Islet of Langerhans (tissue), 1 donor: ENCODE results near the gene ZBTB20.
"Not testable (repeated sequence)": the region's sequence is repeated elsewhere in the genome, so short reads cannot be mapped to it uniquely, and the experiment has no call there.

Source experiments
- FAIRE-seq: peaks from one replicate; lab custom pipeline; 2011; peaks lifted over from hg19 to GRCh38; lab: Jason Lieb, UNC

The ZBTB20 gene

DNA sequence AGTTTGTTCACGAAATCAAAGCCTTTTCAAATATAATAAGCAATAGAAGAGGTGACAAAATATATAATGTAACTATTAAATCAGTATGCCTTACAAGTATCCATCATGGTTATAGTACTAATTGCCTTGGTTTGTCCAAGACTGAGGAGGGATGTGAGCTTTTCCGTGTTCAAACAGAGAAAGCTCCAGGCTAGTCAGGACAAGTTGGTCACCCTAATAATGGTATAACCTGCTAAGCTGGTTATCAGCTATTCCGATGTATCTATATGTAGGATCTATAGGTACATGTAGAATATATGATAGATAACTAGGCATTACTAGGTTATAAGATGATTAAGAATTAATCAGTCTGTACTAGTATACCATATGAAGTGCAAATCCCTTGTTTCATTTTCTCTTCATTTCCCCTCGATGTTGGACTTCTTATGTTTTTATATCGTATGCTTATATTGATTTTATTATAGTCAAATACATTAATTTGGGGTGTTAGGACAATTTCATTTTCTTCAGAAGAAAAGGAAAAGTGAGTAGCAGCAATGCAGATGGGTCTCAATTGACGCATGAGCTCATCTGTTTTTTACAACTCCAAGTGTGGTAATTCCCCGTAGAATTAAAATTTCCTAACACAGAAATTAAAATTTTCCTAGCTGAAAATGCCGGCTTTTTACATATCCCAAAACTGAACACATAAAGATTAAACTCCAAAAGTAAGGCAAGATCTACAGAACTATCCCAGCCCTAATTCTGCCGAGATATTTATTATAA, 434.2 kb downstream of the ZBTB20 start:
- peak; percentile 36 for FAIRE-seq

DNA sequence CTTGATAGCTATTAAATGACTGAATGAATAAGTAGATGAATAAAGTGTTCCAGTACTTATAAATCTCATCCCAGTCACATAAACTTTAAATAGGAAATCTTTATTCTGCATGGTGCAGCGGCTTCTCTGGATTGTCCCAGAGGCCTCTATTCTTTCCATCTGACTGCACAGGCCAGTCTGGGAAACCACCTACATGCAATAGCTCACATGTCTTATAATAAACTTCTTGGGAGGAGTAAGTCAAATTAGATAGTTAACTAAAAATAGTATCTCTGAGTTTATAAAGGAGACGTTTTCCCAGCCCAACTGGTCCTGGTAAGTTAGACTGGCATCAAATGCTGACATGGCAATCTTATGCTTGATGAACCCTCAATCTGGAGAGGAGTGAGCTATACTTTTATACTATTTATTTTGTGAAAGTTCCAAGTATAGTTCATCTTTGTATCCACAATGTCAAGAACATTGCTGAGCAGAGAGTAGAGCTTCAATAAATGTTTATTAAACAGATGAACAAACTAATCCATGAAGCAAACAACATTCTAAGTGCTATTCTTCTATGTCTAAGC, 435.7 kb downstream of the ZBTB20 start:
- FAIRE-seq = no peak

DNA sequence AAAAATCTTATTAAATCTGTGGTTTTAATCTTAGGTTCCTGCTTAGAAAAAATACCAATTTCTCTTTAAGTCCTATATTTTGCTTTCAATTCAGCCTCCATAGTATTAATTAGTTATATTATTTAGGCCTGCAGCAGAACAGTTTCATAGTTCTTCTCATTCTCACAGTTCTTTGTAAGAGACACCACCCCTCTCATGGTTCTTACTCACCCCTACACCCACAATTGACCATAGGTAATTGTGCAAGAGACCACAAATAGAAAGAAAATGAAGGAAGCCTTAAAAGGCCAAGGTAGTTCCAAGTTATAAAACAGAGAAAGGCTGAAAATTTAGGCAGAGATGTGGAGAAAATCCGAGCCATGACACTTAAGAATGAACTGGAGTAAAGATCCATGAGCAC, 438.0 kb downstream of the ZBTB20 start:
- FAIRE-seq = no peak

DNA sequence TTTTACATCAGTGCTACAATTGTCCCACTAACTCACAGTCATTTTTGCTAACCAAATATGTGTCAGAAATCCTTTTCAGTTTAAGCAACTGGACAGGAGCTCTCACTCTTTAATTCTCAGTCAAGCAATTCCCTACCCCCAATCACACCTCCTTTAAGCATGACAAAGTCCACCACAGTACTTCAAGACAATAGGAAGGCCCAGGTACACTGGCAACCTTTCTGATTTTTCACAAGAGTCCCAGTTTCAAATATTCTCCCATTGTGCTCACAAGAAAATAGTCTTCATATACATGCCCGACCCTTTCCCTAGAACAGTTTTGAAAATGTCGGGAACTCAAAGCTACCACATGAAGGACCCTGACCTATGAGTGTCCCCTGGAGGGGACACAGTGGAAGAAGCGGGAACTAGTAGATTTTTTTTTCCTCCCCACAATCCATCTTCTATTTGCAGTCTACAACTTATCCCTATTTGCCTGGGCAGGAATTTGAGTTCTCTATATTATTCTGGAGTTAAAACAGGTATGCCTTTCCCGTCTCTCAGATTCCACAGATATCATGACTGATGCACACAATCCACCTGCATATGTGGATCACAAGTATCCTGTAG, 439.7 kb downstream of the ZBTB20 start:
- no peak for FAIRE-seq

DNA sequence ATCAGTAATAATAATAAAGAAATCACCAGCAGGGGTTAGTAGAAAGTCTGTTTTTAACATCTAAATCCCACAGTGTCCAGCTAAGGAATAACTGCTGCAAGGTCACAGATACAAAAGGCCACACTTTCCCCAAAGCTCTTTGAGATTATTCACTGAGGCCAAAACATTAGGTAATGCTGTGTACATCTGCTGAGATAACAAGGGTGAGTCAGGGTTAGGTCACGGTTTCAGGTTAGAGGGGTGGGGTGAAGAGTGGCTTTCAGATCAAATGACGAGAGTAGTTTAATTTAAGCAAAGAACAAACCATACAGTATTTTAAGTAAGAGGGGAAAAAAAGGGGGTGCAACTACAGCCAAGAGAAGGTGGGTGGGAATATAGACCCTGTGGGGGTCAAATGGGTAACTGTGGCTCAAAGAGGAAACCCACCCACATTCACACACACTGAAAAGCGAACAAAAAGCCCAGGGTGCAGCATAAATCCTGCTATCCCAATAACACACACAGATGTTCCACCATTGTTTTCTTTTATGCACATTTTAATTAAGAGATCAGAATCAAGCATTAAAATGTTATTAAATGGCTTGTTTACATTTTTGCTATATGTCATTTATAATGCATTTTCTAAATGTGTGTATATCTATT, 440.4 kb downstream of the ZBTB20 start:
- FAIRE-seq = peak; percentile 93

DNA sequence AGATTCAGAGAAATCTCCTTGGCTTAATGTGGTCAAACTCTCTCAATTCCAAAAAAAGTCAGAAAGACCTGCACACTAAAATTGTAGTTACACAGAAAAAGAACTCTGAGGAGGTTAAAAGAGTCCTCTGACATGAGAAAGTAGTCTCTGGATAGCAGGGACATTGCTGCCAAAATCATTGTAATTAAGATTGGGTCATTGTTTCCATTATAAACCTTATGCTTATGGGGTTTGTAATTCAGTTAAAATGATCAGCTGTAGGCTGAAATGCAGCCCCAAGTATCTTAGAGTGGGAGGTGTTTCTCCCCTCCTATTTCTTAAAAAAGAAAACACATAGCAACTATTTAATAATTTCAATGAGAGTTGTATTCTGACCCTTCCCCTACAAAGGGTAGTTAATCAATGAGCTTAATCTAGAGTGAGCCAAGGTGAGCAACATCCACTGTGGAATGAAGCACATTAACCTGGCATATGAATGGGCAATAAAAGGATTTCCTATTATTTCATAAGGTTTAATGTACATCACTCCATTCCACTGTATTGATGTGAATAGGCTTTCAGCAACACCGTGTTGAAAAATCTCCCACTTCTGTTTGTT, 446.4 kb downstream of the ZBTB20 start:
- no peak for FAIRE-seq

DNA sequence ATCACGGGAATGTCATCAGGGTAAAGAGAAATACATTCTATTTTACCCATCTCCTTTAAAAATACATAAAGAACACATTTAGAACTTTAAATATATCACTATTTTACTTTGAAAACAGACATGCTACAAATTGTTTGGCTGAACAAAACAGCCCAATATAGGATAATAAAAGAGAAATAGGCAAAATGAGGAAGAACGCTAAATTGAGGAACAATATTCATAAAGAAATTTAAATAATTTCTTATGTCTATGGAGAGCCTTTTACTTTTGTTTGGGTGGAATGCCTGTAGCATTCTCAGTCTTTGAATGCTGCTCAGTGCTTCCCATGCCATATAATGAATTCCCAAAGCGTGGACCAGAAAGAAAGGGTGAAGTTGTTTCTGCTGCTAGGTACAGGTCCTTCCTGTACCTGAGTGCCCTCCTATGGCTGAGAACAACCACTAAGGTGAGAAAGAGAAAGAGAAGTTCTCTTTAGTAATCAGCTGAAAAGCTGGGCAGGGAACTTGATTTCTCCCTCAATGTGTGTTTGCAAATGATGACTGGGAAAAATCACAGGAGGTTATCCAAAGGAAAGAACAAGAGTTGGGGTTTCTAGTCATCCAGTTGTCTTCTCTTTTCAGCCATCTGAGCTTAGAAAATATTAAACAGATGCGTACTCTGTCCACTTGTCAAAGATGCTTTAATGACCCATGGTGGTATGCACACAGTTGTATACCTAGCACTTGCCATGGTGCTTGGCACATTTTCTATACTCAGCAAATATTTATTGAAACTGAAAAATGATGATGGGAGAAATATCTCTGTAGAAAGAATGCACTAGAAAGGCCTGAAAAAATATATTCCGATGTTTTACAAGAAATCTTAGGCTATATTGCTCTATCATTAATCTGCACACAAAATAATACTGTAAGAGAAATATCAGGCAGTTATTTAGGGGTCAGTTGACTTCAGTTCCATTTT, 448.7 kb downstream of the ZBTB20 start:
- FAIRE-seq = peak; percentile 62

DNA sequence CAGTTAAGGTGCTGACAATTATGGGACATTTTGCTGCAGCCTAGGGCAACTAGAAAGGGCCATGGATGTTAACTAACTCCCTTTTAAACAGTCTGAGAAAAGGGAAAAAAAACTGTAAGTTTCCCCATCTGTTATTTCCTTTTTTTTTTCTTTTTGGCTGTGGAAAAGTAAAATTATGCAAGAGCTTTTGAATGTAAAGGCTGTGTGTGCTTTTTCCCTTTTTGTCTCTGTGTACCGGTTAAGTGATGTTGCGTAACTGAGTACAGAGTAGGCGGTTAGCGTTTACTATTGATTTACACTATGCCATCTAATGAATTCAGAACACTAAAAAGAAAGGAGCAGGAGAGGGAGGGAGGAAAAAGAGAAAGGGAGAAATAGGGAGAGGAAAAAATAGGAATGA, 449.7 kb downstream of the ZBTB20 start:
- no peak for FAIRE-seq

DNA sequence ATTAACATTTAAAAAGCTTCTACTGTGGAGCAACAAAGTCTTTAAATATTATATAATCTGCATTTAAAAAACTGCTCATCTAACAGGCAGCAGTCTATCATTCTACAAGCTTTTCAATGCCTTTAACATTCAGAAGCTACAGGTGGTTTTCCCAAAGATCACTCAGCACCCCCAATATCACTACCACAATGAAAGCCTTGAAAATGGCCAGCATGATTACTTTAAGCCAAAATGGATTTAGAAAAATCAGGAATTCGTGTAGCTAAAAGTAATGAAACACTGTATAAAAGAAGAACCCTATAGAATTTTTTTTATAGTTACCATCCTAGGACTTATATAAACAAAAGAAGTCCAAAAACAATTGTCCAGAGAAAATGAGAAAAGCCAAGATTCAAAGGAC, 452.8 kb downstream of the ZBTB20 start:
- no peak for FAIRE-seq

DNA sequence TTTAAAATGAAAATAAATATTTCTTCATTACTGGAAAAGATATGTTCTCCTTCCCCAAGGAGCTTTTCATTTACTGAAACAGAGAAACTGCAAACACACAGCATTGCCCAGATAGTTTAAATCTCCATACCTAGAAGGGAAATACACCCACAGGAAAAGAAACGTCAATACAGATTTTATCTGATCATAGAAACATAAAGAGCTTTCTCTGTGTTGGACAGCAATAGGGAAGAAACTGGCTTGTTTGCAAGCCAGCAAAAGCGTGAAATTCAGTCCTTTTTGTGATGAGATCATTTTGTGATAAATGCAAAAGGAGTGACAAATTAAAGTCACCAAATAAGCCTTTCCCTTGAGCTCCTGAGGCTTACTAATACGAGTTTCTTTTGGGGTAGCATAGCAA, 455.2 kb downstream of the ZBTB20 start:
- no peak for FAIRE-seq

DNA sequence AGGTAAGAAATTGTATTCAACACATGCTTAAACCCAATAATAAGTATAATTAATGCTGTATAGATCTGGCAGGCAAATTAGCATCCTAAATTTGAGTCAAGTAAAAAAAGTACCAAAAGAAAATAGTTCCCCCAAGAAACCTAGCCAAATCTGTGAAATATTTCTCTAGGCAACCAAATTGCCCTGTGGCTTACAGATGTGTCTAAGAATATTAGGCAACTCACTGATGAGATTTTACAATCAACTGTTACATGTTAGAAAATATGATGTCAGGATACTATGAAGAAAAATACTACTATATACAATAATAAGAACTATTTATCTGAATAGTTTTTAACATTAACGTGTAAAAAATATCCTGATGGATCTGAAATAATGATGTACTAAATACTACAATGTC, 456.2 kb downstream of the ZBTB20 start:
- FAIRE-seq = no peak

DNA sequence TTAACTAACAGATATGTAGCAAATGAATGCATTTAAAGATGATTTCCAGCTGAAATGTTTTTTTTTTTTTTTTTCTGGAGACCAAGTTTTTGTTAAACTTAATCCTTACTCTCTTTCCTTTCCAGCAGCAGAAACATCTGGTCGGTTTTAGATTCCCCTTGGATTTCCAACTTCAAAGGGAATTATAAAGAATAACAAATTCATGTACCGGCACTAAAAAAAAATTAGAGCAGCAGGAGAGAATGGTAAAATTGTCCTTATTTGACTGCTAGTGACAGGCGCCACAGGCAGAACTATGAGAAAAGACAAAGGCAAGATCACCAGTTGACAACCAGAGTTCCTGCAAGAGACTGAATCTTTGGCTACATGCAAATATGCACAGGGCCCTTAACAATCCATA, 459.9 kb downstream of the ZBTB20 start:
- FAIRE-seq = no peak

DNA sequence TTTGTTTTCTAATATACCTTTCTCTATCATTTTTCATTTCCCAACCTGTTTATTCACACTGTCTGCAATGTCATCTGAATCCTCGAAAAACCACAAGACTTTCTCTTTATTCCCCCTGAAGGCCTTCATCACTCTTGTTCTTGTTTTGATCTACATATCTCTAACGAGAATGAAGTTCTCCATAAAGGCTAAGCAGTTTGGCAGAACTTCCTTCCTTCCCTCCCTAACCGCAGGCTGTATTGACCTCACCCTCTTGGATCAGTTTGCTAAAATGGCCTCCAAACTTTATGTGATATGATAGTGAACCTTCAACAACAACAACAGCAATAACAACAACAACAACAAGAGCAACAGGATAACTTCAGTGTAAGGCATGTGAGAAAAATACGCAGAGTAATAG, 460.5 kb downstream of the ZBTB20 start:
- no peak for FAIRE-seq

DNA sequence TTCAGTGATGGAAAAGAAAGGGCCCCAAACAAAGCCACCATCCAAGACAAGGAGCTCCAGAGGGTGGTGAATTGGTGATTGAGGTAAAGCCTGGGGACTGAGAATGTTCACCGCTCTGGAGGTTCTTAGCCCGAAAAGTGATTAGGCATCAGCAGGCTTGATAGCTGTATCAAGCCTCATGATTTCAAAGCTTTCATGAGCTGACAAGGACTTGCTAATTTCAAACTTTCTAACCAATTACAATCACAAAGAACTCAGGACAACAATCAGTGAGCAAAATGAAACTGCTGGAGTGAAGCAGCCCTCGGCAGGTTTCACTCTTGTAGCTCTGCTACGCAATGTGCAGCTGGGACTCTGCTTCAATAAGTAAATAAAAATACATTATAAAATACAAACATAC, 461.9 kb downstream of the ZBTB20 start:
- FAIRE-seq = no peak

DNA sequence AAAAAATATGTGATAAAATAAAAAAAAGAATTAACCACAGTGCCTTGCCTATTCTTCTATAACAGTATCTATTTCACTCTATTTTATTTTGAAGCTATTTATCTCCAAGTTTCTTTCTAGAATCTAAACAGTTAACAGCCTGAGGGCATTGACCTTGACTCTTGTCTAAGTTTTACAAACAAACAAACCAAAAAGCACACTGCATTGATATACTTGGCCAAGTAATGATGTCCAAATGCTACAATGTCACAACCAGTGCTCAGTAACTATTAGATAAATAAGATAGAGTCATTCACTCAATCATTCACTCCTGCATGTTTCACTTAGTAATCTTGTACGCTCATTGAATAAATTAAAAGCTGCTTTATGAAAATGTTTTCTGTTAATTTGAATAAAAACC, 466.8 kb downstream of the ZBTB20 start:
- FAIRE-seq = no peak

DNA sequence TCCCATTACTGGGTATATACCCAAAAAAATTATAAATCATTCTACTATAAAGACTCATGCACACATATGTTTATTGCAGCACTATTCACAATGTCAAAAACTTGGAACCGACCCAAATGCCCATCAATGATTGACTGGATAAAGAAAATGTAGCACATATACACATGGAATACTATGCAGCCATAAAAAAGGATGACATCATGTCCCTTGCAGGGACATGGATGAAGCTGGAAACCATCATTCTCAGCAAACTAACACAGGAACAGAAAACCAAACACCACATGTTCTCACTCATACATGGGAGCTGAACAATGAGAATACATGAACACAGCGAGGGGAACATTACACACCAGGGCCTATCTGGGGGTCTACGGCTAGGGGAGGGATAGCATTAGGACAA, 467.3 kb downstream of the ZBTB20 start:
- FAIRE-seq = not testable (repeated sequence)

DNA sequence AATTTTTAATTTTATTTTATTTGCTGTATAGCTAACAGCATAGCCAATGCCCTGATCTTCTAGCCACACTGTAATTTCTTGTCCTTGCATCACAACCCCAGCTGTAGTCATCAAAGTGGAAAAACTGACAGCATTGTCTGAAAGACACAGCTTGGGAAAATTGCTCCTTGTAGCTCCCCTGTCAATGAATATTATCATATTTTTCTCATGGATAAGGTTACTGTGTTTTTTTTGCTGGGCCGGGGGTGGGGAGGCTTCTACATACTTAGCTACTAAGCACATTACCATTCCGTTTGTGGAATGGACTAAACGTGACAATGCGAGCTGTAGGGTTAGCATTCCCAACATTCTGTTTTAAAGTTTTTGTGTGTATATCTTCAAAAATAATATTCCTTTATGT, 472.0 kb downstream of the ZBTB20 start:
- FAIRE-seq = no peak

DNA sequence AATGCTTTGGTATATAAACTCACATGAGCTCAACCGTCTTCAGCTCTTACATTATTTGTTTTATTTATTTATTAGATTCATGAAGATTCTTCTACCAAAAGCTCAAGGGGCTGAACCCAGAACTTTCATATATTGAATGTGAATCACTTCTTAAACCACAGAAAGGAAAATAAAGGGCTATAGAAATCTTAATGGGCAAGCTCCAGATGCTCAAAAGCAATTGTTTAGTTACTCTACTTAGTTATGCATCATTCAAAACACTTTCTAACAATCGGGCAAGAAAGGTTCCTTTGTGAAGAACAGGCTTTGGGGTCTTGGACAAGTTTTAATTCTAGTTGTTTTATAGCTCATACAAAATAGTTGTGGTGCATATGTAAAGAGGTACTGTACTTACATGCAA, 473.1 kb downstream of the ZBTB20 start:
- FAIRE-seq = no peak

DNA sequence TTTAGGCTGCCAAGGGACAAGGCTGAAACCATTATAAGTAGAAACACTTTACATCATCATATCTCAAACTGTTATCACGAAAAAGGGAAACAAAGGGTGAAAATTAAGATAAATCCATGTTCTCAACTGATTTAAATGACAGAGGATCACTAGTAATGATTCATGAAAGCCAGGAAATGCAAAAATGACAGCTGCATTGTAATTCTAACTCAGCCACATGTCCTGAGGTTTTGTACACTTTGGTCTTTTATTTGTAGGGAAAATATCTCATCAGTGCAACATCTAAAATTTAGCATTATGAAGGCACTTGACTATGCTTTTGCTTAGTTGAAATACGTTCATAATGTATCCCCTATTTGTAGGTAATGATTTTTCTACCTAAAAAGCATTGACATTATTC, 473.6 kb downstream of the ZBTB20 start:
- FAIRE-seq = no peak

DNA sequence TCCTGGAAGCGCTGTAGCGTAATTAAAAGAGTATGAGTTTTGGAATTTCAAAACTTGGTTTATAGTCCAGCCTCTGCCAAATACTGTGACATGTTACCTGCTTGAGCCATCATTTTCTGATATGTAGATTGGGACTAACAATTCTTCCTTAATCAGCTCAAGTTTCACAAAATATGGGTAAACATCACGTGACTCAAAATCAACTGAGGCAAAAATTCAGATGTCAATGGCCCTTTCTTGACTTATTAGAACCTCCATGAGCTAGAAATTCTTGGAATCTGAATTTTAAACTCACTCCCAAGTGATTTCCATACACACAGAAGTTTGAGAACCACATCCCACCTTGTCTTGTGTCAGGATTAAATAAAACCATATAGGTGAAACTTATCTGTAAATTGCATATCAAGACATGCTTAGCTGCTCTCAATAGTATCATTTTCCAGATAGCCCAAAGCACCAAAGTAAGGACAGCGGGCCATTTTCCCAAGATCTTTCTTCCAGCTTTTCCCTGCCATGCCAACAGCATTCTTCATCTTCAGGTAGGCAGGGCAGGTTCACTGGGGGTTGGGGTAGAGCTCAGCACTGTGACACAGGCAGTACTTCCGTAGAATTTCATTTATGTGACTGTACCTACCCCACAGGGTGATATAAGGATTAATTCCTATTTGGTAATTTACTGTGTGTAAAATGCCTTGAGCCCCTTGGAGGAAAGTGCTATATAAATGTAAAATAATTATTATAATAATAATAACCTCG, 474.2 kb downstream of the ZBTB20 start:
- no peak for FAIRE-seq
